K562 (cell line): ENCODE data around the gene ZNF513. TPM values are rescaled to one million over a fixed set of nuclear protein-coding genes. Genes with fewer than 3 reads are reported as not detected.

Experiments used
- AFF4 ChIP-seq: sonication (generic); formaldehyde crosslinking; IDR thresholded peaks from 2 replicates; pipeline ENCODE4 v1.8.0; 2023; ENCODE audit warnings: mild to moderate bottlenecking, missing genetic modification reagents
- ATF7 ChIP-seq: fragments of 450-650 bp; IDR thresholded peaks from 2 replicates; pipeline ENCODE4 v1.7.1; 2014; ENCODE audit warnings: mild to moderate bottlenecking, moderate library complexity
- E2F1 ChIP-seq: sonication (generic); formaldehyde crosslinking; IDR thresholded peaks from 2 replicates; pipeline ENCODE4 v1.8.1; 2023; ENCODE audit warnings: mild to moderate bottlenecking, missing genetic modification reagents, moderate library complexity
- EGR1 ChIP-seq: fragments of 450-650 bp; conservative IDR thresholded peaks from 2 replicates; pipeline ENCODE4 v1.6.1; 2017; ENCODE audit warnings: mild to moderate bottlenecking
- GABPB1 ChIP-seq: sonication (generic); formaldehyde crosslinking; IDR thresholded peaks from 2 replicates; pipeline ENCODE4 v1.8.0; 2022; ENCODE audit warnings: mild to moderate bottlenecking, missing genetic modification reagents
- GATAD2B ChIP-seq: fragments of 450-650 bp; IDR thresholded peaks from 2 replicates; pipeline ENCODE4 v1.6.1; 2017; ENCODE audit warnings: mild to moderate bottlenecking, borderline replicate concordance
- JUND ChIP-seq, 2 experiments: IDR thresholded peaks; 2 replicates in 1 of 2; 3 replicates in 1 of 2; pipeline ENCODE4 v1.6.1; 2011; ENCODE audit warnings: borderline replicate concordance in 2 of 2, low read depth in 2 of 2, low read length in 2 of 2, improper control_type of control experiment in 1 of 2, missing biosample characterization in 1 of 2, missing genetic modification characterization in 1 of 2, missing genetic modification reagents in 1 of 2
- KDM5B ChIP-seq: fragments of 200-600 bp; sonication (generic); IDR thresholded peaks from 2 replicates; pipeline ENCODE4 v1.6.1; 2012; ENCODE audit warnings: low read depth, mild to moderate bottlenecking, moderate library complexity, low read length, control low read depth, inconsistent platforms; ENCODE audit not compliant: insufficient replicate concordance
- KLF13 ChIP-seq: fragments of 450-650 bp; IDR thresholded peaks from 2 replicates; pipeline ENCODE4 v1.6.1; 2016; ENCODE audit warnings: missing genetic modification characterization, low read depth, mild to moderate bottlenecking, missing compliant biosample characterization, moderate library complexity, borderline replicate concordance
- LCOR ChIP-seq: sonication (generic); formaldehyde crosslinking; IDR thresholded peaks from 2 replicates; pipeline ENCODE4 v1.8.0; 2022; ENCODE audit warnings: mild to moderate bottlenecking, missing genetic modification reagents
- MEF2D ChIP-seq: conservative IDR thresholded peaks from 2 replicates; pipeline ENCODE4 v1.6.1; 2016; ENCODE audit warnings: low read depth, missing genetic modification characterization, missing compliant biosample characterization
- MTA2 ChIP-seq: fragments of 450-650 bp; IDR thresholded peaks from 2 replicates; pipeline ENCODE4 v1.6.1; 2016; ENCODE audit warnings: low read depth
- POLR2A ChIP-seq: fragments of 450-650 bp; conservative IDR thresholded peaks from 2 replicates; pipeline ENCODE4 v1.6.1; 2016
- SAP30 ChIP-seq: fragments of 200-600 bp; sonication (generic); IDR thresholded peaks from 2 replicates; pipeline ENCODE4 v1.6.1; 2012; ENCODE audit warnings: borderline replicate concordance, low read depth, mild to moderate bottlenecking, moderate library complexity, low read length, control low read depth, inconsistent platforms; ENCODE audit not compliant: insufficient read depth, poor library complexity, severe bottlenecking
- TEAD4 ChIP-seq, 2 experiments: sonication (generic) in 1 of 2; formaldehyde crosslinking in 1 of 2; IDR thresholded peaks; 2 replicates each; pipeline versions ENCODE4 v1.6.1 to v1.8.0; 2012 to 2022; ENCODE audit warnings: borderline replicate concordance in 1 of 2, inconsistent platforms in 1 of 2, low read length in 1 of 2, mild to moderate bottlenecking in 1 of 2, missing genetic modification reagents in 1 of 2
- TRIM28 ChIP-seq: fragments of 450-650 bp; IDR thresholded peaks from 2 replicates; pipeline ENCODE4 v1.6.1; 2017
- ZBTB7A ChIP-seq: IDR thresholded peaks from 2 replicates; pipeline ENCODE4 v1.6.1; 2011; ENCODE audit warnings: low read depth, mild to moderate bottlenecking, low read length, moderate library complexity, borderline replicate concordance; ENCODE audit not compliant: control insufficient read depth
- ZNF165 ChIP-seq: fragments of 250-450 bp; sonication (Bioruptor Pico); IDR thresholded peaks from 2 replicates; pipeline ENCODE4 v1.4.0; 2020; ENCODE audit warnings: borderline replicate concordance
- ZNF584 ChIP-seq: fragments of 200-800 bp; sonication (Bioruptor generic); IDR thresholded peaks from 2 replicates; pipeline ENCODE4 v1.6.1; 2016; ENCODE audit warnings: low read depth, mild to moderate bottlenecking, missing genetic modification characterization, missing compliant biosample characterization
- ZNF75A ChIP-seq: fragments of 450-650 bp; formaldehyde crosslinking; IDR thresholded peaks from 2 replicates; pipeline ENCODE4 v1.4.0; 2020; ENCODE audit warnings: mild to moderate bottlenecking
- polyA plus RNA-seq, 8 experiments: library from polyadenylated mRNA; depleted of rRNA in 4 of 8; stranded (reverse) in 5 of 8; unstranded in 3 of 8; fragments of >200 nt; fragmentation: Nextera tagmentation in 2 of 8; fragmentation: Illumina TruSeq in 1 of 8; extraction: Ambion mirVana in 2 of 8; extraction: Trizol in 1 of 8; gene quantifications; 2 replicates each; pipeline versions ENCODE4 v1.2.1 to v1.2.3, GENCODE V29; 2011 to 2014; ENCODE audit warnings: inconsistent platforms in 1 of 8, missing spikeins in 1 of 8
- total RNA-seq, 7 experiments: library from RNA; depleted of rRNA in 6 of 7; stranded (reverse); fragments of >200 nt in 6 of 7; fragmentation: Illumina TruSeq in 2 of 7; extraction: Trizol in 2 of 7; gene quantifications; 2 replicates each; pipeline versions ENCODE4 v1.2.1 to v1.2.3, GENCODE V29; 2011 to 2021; ENCODE audit warnings: low replicate concordance in 1 of 7

The ZNF513 gene
- total and polyA plus RNA-seq, 9 of the 15 experiments (the other 6 are each of a cell fraction or from before 2014, with no cell fraction given) = 0.04 to 13.6 (median 4.4) TPM

- peak; percentile 14 for TF ChIP-seq KDM5B
- TF ChIP-seq ZNF165 (CRISPR knock-in tag) = no peak
- TF ChIP-seq ZNF584 (CRISPR knock-in tag) = 0 out of 2 replicates have a peak, but pooled peaks have one; percentile 71
- peak; percentile 57; the same call in 1 of the 2 replicates for TF ChIP-seq LCOR (CRISPR knock-in tag)
- TF ChIP-seq ZNF75A (CRISPR knock-in tag) = no peak
- peak; percentile 15; the same call in 1 of the 2 replicates for TF ChIP-seq TRIM28
- TF ChIP-seq JUND (IDR thresholded peaks at IDR 0.05; ENCODE audit: borderline replicate concordance, low read depth, low read length) = peak; percentile 30; the same call in 1 of the 2 replicates
- no peak for TF ChIP-seq JUND (tag; IDR thresholded peaks at IDR 0.05; ENCODE audit: borderline replicate concordance, low read depth, low read length)
- 0 out of 2 replicates have a peak, but pooled peaks have one; percentile 39 for TF ChIP-seq GABPB1 (CRISPR knock-in tag)
- peak; percentile 34; the same call in 1 of the 2 replicates for TF ChIP-seq POLR2A
- peak; percentile 35 for TF ChIP-seq SAP30
- TF ChIP-seq TEAD4 (IDR thresholded peaks at IDR 0.05; ENCODE audit: low read length) = 0 out of 2 replicates have a peak, but pooled peaks have one; percentile 49
- TF ChIP-seq TEAD4 (CRISPR knock-in tag; IDR thresholded peaks at IDR 0.05; ENCODE audit: borderline replicate concordance) = no peak
- TF ChIP-seq GATAD2B = peak; percentile 87; the same call in 1 of the 2 replicates
- TF ChIP-seq EGR1 = peak; percentile 64
- TF ChIP-seq MTA2 = peak; percentile 63; the same call in 1 of the 2 replicates
- no peak for TF ChIP-seq E2F1
- TF ChIP-seq ZBTB7A = peak; percentile 86; the same call in 1 of the 2 replicates
- TF ChIP-seq MEF2D = 0 out of 2 replicates have a peak, but pooled peaks have one; percentile 28
- 0 out of 2 replicates have a peak, but pooled peaks have one; percentile 0 for TF ChIP-seq AFF4 (CRISPR knock-in tag)
- no peak for TF ChIP-seq KLF13 (tag)
- peak; percentile 32; the same call in 1 of the 2 replicates for TF ChIP-seq ATF7
Observed at GRCh38 chr2:27379836-27380625, 503 bp downstream of the ZNF513 start (continued).
